HuH-7 (cell line): ENCODE measurements around the gene C11orf98.
"Not testable (repeated sequence)": the region's sequence is repeated elsewhere in the genome, so short reads cannot be mapped to it uniquely, and the experiment has no call there.

Experiments used
- DNase-seq: peaks from one replicate; pipeline ENCODE4 v3.0.0; 2011; ENCODE audit warnings: low spot score

Gene C11orf98

GRCh38 chr11:62650283-62650682 lies 14.7 kb downstream of the C11orf98 start:
- not testable (repeated sequence) for DNase-seq

- DNase-seq, result no peak
Observed at GRCh38 chr11:62649486-62649885, 15.5 kb downstream of the C11orf98 start.

- DNase-seq, result no peak
Observed at GRCh38 chr11:62648967-62649364, 16.0 kb downstream of the C11orf98 start.

GRCh38 chr11:62648185-62648966 lies 16.6 kb downstream of the C11orf98 start:
- DNase-seq, result no peak

GRCh38 chr11:62647609-62648005 lies 17.4 kb downstream of the C11orf98 start:
- no peak for DNase-seq

DNA sequence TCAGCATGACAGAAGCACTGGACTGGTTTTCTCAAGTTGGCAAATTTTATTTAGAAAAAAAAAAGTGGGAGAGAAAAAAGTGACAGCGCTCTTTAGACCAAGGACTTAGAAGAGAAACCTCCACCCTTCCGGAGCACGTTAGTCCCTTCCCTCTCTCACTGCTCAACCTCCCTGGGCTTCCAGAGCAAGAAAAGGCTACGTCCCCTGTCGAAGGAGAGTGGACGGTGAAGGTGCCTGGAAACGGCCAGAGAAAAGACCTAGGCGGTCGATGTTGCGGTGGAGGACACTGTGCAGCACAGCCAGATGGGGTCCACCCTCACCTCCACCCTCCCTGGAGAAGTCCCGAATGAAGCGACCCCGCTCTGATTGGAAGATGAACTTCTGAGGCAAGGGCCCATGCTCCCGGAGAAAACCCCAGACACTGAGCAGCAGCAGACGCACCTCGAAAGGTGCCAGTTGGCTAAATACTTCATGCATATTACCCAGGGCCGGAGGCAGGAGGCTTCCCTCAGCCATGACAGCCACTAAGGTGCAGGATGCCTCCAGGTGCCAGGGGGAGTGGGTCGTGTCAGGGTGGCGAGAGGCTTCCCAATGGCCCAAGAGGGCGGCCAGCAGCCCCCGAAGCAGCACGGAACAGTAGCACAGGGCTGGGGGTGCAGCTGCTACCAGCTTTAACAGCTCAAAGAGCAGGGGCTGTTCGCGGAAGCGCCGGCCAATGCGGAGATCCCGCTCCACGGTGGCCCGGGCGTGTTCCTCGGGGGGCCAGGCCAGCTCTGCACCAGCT lies 18.0 kb downstream of the C11orf98 start:
- DNase-seq, result no peak

DNA sequence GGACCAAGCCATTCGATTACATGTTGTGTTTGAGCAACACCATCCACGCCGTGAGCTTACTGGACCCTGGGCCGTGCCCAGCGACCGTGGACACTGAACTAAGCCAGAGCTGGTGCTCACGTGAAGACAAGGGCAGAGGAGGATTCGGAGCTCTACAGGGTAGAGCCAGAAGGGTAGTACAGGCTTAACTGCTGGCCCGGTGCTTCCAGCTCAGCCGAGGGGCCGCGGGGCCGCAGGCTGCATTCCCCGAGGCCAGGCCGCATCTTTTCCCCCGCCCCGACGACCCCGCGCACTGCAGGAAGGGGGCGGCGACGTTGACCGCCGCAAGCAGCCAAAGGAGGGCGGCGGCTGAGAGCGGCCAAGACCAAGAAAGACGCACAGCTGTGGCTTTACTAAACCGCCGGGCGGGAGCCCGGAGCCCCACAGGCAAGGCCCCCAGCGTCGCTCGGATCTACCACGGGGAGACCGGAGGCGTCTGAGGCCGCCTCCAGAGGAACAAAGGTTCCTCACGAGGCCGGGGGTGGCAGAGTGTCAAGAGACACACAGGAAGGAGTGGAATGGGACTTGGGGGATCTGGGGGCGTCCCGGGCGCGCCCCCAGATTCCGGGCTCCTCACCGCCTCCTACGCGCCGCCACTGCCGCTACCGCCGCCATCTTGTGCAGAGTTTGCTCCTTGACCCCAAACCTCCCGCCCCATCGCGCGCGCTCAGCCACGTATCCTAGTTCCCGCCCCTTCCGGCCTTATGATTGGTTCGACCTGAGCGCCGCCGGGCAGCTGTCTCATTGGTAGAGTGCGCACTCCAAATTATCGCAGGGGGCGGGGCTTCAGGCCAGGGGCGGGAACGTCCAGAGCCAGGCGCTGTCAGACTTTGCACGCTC lies 18.8 kb downstream of the C11orf98 start, which contains the start of gene GANAB:
GANAB (minus strand) TSS at position 668 of the 879 bp plus-strand sequence; CDS start at position 654, 14 bp downstream.
- peak; percentile 99 for DNase-seq

DNA sequence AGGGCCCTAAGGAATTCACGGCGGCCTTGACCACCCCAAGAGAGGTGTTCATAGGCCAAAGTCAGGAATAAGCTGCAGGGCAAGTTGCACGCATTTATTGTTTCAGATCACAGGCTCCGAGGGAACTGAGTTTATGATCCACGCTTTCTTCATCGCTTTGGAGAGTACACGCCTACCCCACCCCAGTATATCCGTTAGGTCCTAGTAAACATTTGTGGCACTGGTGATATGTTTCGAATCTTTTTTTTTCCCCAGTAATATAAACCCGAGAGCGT lies 19.4 kb downstream of the C11orf98 start:
- no peak for DNase-seq

GRCh38 chr11:62644220-62644619 lies 20.8 kb downstream of the C11orf98 start:
- DNase-seq, result no peak

DNA sequence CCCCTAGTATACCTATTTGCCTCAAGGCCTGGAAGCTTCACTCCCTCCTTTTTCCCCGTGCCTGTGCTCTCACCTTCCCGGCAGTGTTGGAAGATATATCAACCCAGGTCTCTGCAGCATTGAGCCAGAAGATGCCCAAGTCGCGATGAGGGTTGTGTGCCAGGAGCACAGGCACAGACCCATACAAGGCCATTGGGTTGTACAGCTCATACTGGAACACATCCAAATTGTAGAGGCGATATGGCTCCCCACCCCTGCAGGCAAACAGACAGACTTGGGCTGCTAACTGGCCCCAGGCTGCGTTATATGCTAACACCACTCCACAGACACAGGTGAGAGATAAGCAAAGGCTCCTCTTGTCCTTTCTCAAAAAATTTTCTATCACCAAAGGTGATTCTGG lies 32.5 kb downstream of the C11orf98 start:
- DNase-seq, result no peak

DNA sequence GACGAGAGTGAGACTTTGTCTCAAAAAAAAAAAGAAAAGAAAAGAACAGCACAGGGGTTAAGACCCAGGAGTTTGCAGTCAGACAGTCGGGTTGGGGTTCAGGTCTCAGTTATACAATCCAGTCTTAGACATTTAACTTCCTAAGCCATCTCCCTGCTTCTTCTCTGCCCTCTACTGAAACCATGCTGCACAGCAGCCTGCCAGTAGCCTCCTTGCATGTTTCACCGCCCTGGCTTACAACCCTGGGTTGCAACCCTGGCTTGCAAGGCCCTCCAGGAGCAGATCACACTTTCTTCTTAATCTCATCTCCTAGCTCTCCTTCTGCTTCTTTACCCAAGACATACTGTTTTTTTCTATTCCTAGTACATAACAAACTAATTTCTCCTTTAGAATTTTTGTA lies 37.3 kb downstream of the C11orf98 start:
- DNase-seq, result no peak

- DNase-seq, result no peak
Observed at GRCh38 chr11:62622476-62623089, 42.4 kb downstream of the C11orf98 start.

DNA sequence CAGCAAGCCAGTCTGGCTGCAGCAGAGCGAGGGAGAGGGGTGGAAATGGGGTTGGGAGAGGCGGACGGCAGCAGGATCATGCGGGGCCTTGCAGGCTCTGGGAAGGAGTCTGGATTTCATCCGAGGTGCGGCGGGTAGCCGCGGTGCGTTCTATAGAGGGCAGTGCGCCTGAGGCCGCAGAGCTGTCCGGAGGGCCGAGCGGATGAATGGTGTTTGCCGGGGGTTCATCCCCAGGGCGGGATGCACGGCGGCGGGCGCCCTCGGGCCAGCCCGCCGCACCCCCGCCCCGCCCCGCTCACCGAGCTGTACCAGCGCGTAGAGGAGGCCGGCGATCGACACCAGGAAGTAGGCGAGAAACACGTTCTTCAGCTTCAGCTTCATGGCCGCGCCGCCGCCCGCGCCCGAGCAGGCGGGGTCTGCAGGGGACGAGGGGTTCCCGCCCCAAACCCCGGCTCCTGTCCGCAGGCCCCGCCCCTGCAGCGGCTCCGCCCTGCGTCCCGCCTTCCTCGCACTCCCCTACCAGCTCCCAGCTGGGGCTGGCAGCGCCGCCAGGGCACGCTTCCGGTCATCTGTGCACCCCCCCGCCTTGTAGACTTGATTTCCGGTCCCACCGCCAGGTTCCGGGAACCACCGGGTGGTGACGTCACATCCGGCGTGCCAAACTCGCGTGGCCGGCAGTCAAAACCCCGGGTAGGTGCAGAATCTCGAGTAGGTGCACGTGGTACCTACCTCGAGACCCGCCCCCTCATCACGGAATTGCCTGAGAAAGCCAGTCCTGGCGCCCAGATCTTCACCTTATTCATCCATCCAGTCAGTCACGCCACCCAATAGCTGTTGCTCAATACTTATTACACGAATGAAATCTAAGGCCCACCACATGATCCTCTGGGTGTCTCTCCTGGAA lies 43.2 kb downstream of the C11orf98 start, which contains the start of gene B3GAT3:
B3GAT3 (minus strand) TSS at position 420 of the 904 bp plus-strand sequence; CDS start at position 381, 39 bp downstream.
- DNase-seq, result peak; percentile 99

GRCh38 chr11:62621027-62621566 lies 43.9 kb downstream of the C11orf98 start:
- no peak for DNase-seq

DNA sequence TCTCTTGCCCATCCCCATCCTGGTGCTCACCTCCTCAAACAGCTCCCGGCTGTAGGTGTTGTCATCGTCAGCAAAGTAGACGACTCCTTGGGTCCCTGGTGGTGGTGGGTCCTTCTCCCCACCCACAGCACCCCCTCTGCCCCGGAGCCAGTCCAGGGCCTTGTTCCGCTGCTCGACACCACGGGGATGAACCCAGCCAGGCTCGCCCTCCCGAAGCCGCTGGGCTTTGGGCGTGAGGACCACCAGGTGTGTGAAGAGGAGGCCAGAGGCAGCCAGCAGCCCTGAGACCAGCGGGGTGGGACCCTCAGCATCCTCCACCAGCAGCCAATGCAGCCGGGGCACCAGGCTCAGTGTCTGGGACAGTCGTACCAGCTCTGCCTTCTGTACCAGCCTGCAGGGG lies 48.1 kb downstream of the C11orf98 start:
- not testable (repeated sequence) for DNase-seq

DNA sequence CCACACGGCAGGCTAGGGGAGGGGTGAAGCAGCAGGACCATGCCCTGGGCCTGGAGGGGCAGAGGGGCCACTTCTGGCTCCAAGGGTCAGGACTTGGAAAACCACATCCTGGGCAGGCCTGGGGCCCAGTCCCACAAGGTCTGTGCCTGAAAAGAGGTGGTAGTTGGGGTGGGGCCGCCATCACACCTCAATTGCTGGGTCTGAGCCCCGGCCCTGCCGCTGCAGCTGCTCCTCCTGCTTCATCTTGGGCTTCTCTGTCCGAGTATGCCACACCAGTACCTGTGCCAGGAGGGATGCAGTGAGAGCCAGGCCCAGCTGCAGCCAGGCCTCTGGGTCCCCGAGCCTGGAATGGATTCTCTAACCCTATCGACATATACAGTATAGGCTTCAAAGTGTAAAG lies 49.5 kb downstream of the C11orf98 start:
- DNase-seq, result no peak

DNA sequence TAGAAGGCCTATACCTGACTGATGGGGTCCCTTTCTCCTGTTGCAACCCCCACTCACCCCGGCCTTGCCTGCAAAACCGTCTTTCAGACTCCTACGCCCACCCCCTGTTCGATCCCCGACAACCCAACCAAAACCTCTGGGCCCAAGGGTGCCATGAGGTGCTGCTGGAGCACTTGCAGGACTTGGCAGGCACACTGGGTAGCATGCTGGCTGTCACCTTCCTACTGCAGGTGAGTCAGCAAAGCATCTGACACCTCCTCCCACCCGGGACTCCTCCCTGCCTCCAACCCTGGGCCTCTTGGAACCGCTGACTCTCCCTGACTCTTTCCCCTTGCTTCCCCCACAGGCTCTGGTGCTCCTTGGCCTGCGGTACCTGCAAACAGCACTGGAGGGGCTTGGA lies 50.7 kb downstream of the C11orf98 start:
- DNase-seq, result no peak

DNA sequence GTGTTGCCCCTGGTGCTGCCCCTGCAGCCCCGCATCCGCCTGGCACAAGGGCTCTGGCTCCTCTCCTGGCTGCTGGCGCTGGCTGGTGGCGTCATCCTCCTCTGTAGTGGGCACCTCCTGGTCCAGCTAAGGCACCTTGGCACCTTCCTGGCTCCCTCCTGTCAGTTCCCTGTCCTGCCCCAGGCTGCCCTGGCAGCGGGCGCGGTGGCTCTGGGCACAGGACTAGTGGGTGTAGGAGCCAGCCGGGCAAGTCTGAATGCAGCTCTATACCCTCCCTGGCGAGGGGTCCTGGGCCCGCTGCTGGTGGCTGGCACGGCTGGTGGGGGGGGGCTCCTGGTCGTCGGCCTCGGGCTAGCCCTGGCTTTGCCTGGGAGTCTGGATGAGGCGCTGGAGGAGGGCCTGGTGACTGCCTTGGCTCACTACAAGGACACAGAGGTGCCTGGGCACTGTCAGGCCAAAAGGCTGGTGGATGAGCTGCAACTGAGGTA lies 51.7 kb downstream of the C11orf98 start:
- DNase-seq, result no peak
